NCI-H524 treated with DMSO at 0.1 percent for 48 hours (cell line): ENCODE data around the gene ALDH8A1.

Experiments used
- DNase-seq: peaks from one replicate; lab custom pipeline; 2025; lab: John Stamatoyannopoulos, UW

ALDH8A1 gene, protein sequence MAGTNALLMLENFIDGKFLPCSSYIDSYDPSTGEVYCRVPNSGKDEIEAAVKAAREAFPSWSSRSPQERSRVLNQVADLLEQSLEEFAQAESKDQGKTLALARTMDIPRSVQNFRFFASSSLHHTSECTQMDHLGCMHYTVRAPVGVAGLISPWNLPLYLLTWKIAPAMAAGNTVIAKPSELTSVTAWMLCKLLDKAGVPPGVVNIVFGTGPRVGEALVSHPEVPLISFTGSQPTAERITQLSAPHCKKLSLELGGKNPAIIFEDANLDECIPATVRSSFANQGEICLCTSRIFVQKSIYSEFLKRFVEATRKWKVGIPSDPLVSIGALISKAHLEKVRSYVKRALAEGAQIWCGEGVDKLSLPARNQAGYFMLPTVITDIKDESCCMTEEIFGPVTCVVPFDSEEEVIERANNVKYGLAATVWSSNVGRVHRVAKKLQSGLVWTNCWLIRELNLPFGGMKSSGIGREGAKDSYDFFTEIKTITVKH

DNA sequence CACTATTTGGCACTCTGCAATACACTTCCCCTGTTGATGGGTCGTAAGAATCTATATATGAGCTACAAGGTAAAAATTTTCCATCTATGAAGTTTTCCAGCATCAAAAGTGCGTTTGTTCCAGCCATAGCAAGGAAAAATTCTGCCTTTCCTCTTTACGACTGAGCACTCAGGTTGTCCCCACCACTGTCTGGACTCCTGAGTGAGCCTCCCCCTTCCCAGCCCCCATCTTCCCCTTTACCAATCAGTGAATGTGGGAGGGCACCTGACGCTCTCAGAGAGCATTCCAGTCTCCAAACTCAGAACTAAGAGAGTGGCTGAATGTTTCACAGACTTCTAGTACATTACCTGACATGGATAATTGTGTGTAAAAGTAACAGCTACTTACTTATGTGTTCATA, at the start of gene ALDH8A1:
ALDH8A1 (minus strand) TSS at position 175 of the 400 bp plus-strand sequence; CDS start at position 127, 48 bp downstream.
- no peak for DNase-seq

DNA sequence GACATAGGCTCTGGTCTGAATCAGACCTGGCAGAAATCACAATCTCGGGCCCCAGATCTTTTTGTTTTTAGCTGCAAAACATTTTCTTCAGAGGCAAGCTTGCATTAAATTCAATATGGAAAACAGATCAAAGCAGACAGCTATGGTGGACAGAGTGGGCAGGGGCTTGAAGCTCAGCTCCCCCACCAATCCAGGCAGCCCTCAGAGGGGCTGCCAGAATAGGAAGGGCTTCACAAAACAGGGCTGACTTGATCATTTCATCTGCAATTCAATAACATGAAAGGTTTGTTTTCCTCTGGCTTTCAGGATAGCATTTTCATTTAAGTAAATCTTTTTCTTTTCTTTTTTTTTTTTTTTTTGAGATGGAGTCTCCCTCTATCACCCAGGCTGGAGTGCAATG, 49.2 kb upstream of the ALDH8A1 start:
- no peak for DNase-seq

DNA sequence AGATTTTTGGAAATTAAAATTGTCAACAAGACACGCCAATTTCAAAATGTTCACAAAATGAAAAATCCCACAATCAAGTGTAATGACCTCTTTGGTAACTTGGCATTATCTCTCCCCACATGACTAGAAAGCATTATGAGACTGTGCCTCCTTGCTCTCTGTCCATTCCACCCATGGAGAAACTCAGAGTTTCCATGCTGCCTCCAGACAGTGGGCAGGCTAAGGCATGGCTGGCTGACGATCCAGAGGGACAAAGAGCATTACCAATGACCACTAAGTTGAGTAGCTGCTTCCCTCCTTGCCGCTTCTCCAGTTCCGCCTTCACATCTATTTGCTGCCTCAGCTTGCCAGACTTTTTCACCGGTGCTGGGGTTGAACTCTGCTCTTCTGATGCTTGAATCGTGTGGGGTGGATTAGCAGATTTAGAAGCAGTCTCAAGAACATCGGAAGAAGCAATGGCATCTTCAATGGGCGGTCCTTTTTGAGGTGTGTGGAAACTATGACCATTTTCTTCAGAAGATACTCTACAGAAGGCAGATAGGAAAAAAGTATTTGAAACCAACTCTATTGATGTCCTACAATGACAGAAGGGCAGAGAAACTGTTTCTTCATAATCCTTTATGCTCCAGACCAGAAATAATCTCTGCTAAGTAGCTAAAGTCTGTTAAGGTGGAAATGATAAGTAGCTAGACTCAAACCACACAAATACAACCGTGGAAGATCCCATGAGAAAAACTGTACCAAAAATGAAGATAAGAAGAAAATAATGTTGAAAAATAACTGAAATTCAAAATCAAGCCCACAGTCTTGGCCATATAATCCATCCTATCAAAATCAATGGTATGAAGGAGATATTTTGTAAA, 47.5 kb upstream of the ALDH8A1 start:
- no peak for DNase-seq

DNA sequence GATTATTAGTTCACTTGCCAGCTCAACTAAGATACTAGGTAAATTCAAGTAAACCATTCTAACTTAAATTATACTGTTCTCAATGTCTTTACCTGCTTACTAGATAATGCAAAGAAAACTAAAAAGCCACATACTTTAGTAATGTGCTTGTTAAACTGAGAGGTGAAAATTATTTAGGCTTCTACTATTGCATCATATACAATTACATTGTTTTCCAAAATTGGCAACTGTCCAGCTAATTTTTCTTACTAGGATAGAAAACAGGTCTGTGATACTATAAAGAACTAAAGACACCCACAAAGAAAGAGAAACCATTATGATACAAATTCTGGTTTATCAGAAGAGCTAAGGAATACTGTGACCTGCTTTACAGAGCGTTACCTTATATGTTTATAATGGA, 45.6 kb upstream of the ALDH8A1 start:
- DNase-seq: no peak

DNA sequence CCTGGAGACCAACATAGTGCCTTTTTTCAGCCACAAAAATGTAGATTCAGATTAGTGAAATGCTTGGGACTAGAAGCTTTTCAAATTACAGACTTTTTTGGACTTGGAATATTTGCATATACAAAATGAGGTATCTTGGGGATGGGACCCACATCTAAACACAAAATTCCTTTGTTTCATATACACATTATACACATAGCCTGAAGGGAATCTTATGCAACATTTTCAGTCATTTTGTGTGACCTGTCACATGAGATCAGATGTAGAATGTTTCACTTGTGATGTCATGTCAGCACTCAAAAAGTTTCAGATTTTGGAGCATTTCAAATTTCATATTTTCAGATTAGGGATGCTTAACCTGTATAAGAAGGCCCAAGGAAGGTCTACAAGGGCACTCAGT, 44.5 kb upstream of the ALDH8A1 start:
- DNase-seq: no peak

DNA sequence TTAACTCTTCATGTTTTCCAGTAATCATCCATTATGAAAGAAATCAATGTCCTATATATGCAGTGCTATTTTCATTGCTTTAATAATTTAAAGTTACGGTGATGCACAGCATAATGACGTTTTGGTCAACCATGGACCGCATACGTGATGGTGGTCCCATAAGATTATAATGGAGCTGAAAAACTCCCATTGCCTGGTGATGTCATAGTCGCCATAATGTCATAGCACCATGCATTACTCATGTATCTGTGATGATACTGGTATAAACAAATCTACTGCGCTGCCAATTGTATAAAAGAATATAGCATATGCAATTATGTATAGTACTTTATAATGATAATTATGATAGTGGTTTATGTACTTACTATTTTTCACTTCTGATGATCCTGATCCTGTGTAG, 42.3 kb upstream of the ALDH8A1 start:
- no peak for DNase-seq

DNA sequence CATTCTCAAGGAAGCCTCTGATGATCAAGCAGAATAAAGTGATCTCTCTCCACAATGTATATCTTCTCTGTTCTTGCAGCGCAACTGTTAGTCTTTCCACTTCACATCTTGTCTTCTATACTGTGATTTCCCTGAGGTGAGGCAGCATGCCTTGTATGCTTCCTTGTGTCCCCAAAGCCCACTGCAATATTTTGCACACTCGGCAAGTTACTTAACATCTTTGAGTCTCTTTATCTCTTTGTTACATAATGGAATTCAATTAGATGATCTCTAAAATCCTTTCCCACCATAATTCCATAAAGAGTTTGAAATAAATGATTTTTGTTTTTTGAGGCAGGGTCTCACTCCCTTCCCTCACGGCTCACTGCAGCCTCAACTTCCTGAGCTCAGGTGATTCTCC, 40.4 kb upstream of the ALDH8A1 start:
- no peak for DNase-seq

DNA sequence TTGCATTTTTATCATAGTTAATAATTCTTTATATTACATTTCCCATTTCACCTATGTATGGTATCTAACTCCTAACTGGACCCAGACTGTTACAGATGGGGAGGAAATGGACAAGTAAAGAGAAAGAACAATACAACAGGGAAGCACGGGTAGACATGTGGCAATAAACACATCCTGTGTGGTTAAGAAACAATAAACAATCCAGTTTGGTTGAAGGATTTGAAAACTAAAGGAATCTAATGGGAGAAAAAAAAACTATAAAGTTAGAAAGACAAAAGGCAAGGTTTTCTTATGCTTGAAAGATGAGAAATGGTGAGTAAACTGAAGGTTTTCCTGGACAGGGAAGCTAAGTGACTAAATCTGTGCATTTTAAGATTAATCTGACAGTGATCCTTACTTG, 34.9 kb upstream of the ALDH8A1 start:
- DNase-seq: no peak

DNA sequence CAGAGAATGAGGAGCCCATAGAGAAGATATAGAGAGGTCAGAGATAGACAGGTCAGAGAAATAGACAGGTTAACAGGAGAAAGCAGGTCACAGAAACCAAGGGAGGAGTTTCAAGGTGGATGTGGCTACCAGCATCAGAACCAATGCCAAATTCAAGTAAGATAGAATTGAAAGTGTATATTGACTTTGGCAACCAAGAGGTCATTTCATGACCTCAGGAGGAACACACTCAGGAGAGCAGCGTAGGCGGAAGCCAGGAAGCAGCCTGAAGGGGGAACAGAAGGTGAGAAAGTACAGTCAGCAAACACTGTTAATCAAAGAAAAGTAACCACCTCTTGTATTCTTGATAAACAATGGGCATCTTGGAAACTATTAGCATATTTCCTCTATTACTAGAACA, 33.9 kb upstream of the ALDH8A1 start:
- no peak for DNase-seq

DNA sequence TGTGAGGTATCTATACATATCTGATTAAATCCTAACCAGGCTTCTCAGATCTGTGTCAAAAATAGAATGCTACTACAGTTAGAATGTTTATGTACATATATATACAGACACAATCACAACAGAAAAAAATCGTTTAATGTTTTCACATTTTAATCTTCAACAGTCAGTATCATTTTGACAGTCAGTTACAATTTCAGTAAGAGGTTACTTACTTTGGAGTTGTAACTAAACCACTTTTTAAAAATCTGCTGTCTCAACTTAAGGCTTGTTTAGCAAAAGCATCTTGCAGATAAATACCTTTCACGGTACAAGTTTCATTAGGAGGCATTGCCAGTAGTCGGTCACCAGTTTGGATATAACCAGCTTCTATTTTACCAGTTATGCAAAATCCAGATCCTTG, 32.3 kb upstream of the ALDH8A1 start:
- no peak for DNase-seq

DNA sequence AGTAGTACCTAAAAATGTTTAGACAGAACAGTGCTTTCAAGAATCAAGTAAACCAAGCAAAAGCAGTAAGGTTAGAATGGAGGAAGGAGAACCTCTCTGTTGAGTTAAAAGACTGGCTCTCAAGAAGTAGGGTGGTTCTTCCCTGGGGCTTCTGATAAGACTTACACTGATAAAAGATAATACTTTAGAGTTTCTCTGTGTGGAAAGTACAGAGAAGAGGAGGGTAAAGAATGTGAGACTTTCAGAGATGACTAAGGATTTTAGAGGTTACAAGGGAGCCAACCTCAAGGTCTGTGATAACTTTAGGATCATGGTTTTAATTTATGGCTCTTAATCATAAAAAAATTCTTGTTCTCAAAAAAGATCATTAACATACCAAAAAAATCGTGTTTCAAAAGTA, 30.9 kb upstream of the ALDH8A1 start:
- DNase-seq: no peak

DNA sequence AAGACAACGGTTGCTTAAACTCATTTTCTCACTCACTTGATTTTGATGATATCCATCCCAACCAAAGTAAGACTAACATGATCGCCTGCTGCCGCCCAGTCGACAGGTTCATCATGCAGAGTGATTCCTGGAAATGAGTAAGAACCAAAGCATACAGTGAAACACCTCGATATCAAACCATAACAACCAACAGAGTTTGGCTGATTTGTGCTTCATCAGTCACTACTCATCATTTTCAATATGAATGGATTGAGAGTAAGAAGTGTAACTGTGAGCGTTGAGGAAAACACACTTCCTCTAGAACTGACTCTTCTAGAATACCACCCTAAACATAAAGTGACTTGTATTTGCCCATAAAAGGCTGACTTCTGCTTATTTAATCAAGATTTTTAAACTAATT, 29.2 kb upstream of the ALDH8A1 start:
- no peak for DNase-seq

DNA sequence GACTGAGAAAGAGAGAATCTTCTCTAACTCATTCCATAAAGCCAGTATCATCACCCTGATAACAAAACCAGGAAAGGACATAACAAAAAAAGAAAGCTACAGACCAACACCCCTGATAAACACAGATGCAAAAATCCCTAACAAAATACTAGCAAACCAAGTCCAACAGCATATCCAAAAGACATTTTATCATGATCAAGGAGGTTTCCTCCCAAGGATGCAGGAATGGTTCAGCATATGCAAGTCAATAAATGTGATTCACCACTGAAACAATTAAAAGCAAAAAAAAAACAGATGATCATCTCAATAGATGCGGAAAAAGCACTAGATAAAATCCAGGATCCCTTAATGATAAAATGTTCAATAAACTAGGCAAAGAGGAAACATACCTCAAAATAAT, 24.5 kb upstream of the ALDH8A1 start:
- DNase-seq: no peak

DNA sequence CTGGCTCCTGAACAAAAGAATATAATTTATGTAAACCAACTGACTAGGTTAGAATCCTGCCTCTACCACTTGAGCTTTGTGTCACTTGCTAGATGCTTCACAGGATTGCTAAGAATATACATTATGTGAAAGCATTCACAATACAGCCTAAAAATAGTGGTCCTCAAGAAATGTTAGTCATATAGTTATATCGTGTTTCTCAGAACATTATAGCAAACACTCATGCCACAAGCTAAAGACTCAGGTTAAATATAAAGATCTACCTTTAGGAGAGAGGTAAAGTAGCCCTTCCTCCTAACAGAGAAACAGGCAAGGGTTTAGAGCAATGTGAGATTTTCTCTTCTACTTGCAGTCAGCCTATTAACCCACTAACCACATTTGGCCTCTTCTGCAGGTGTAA, 17.8 kb upstream of the ALDH8A1 start:
- DNase-seq: no peak

DNA sequence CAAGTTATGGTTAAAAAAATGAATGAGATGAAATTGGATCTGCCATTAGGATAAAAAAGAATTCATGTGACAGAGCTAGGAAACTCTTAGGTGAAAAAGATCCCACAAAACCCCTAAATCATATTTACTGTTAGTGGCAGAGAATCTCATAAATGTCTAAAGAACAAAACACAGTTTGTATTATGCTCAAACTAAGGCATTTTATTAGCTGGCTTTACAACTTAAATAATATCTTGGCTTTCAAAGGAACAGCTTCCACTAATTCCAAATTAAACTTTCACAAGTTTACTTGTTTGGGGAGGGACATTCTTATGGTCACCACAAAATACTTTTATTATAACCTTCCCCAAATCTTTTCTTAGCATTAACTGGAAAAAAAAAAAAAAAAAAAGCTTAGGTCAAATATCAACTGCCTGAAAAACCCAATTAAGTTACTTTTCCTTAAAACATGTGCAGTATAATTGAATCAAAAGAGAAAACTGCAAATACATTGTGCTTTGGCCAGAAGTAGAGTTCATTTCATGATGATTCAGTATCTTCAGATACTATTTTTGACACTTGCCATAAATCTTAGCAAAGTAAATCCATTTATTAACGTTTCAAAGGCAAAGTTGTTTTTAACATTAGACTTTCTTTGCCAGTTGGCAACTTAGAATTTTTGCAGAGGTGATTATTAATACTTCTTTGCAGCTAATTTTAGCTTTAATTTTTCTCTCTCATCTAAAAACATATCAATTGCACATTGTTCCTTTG, 14.7 kb upstream of the ALDH8A1 start:
- no peak for DNase-seq

DNA sequence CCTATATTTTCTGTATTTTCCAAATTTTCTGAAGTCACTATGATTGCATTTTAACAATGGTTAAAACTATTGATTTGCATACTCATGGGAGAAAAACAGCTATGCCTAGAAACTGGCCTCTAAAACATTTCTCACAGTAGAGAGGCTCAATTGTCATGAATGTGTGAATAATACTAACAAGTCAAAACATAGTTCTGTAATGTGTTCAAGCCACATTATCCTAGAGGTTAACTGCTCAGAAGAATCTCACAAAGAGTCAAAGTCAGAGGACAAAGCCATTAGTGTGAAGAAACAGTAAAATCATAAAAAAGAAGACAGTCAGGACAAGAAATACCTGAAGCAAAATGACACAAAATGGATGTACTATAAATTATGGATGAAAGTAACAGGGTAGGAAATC, 12.5 kb upstream of the ALDH8A1 start:
- DNase-seq: no peak

DNA sequence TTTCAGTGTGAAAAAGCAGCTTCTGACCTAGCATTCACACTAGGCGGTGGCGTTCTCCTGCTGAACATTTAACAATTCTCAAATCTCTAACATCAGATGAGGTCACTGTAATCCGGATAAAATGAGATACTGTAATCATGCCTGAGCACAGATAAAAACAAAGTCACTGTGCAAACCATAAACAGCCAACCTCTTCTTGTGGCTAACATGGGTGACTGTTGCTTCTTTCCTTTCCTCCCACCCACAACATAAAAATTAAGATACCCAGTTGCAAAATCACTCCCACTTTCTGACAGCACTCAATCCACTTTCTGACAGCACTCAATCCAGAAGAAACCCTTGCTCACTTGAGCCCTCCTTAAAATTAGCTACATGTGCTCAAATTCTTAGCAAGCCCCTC, 11.5 kb upstream of the ALDH8A1 start:
- DNase-seq: no peak

DNA sequence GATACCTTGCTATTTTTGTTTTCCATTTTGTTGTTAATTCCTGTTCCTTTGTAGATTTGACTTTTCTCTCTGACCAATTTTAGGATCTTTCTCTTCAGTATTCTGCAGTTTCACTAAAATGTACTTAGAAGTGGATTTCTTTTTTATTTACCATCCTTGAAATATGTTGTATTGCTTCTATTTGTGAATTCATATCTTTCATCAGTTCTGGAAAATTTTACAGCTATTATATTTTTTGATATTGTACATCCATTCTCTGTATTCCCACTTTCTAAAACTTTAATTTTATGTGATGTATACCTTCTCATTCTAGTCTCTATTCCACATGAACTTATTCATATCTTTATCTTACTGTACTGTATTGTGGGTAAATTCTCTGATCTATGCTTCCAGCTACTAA, 9.7 kb upstream of the ALDH8A1 start:
- DNase-seq: no peak

DNA sequence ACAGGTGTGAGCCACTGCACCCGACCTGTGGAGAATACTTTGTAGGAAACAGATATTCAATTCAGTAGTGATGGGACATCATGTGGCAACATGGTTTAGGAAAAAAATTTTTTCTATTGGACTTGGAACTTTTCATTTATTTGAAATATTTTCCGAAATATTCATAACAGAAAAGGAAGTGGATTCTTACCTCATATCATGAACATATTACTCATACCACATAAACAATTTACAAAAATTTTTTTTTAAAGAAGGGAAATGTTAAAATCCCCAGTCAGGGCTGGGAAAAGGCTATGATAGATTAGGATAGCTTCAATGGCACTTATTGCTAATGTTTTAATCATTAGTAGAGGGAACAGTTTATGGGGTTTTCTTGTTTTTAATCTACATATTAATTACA, 6.8 kb upstream of the ALDH8A1 start:
- DNase-seq: no peak

DNA sequence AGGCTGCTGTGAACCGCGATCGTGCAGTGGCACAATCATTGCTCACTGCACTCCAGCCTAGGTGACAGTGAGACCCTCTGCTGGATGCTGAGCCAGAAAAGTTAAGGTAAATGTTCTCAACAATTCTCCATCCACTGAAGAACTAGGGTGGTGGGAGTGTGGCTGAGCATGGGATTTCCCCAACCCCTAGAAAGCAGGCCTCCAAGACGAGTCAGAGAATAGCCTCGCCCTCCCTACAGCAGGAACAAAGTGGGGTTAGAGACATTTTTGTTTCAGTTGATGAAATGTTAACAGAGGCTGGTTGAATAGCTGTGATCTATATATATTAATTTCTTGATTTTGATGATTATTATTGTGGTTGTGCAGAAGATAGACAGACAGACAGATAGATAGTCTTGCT, 6.1 kb upstream of the ALDH8A1 start:
- no peak for DNase-seq

DNA sequence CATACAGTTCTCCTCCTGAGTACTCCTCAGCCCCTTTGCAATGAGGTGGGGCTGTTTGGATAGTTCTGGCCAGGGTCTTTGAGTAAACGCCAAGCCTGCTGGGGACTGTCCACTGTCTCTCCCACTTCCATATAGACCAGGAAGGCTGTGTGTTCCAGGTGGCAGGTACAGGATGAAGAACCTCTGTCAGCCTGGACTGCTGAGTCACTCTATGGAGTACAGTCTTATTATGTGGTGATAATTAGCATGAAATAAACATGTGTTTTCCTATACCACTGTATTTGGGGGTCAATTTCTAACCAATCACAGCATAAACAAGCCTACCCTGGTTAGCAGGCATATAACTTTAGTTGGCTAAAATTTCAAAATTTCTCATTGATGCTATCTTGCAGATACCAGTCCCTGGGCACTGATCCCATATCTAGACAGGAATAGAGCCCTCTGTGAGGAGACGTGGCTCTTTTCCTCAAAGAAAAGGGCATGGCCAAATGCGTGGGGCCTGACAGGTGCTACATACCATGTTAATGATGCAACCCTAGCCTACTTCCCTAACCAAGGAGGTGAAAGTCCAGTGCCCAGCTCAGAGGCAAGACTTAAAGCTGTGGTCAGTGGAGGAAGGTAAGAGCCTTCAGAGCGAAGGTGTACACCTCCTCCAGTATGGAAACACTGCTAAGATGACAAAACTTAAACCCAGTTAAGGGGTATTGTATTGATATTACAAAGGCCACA, 4.5 kb upstream of the ALDH8A1 start:
- no peak for DNase-seq
